ENCODE measurements around the gene ABAT. TPM values are rescaled to one million over a fixed set of nuclear protein-coding genes. Genes with fewer than 3 reads are reported as not detected.
"Not testable (repeated sequence)": the region's sequence is repeated elsewhere in the genome, so short reads cannot be mapped to it uniquely, and the experiment has no call there.

The ABAT gene
- total RNA-seq, 4 donors from 2014 or later: 2.0 to 8.5 (median 5.9) TPM

DNA sequence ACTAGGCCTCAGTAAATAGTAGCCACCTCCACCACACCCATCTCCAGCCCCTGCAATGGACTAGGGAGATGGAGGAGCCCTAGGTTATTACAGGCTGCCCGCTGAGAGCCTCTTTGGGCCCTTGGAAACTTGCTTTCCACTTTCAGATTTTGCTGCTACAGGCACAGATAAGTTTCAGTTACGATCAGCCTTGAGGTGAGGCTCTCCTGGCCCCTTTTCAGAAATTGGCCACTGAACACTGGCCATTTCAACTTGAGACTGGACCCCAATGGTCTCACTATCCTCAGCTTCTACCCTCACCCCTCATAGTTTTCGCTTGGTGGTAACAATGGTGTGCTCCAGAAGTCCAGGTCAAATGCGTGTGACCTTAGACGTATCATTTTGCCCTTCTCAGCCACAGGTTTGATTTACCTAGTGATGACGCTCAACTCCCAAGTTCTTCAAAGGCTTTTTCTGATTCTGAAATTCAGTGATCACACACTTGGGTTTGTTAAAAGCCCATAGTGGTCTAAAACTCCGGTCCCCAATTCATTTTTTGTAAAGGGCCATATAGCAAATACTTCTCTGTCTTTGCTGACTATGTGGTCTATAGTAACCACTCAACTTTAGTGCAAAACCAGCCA, 124.2 kb downstream of the ABAT start:
- Histone ChIP-seq H3K4me3 (peak overlapping the region; percentile 61), H3K27ac (peak overlapping the region; percentile 83), H3K9me3 (no peaks in the 10 kb centered on the region), H3K4me1 (peaks cover 37% of the 10 kb centered on the region), H3K36me3 (peaks cover 20% of the 10 kb centered on the region), H3K27me3 (no peaks in the 10 kb centered on the region)
- DNase-seq (ENCODE audit: low spot score in 2 of 2): no peak
- 60% methylated on average over 7 of the region's 7 CpGs for WGBS
- TF ChIP-seq POLR2AphosphoS5 (IDR thresholded peaks at IDR 0.05) (no peak), EP300 (IDR thresholded peaks at IDR 0.05) (no peak), POLR2A (IDR thresholded peaks at IDR 0.05) (no peak), CTCF (IDR thresholded peaks at IDR 0.05) (no peak)

DNA sequence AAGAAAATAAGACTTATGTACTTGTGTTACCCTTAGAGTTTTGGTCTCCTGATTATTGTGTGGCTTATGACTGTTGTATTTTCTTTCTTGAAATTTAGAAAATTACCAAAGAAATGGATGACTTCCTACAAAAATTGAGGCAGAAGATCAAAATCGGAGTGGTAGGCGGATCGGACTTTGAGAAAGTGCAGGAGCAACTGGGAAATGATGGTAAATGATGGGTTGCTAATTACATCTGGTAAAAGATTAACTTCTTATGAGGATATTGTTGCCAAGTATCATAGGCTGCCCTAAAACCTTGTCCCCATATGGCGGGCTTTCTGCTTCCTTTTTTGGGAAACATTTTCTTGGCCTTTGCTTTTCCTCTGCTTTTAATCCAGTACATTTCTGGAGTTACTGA, 127.3 kb downstream of the ABAT start:
- no peak for DNase-seq (ENCODE audit: low spot score in 2 of 2)
- WGBS: 81% methylated on average over 4 of the region's 4 CpGs
- TF ChIP-seq EP300 (IDR thresholded peaks at IDR 0.05): no peak
- TF ChIP-seq POLR2A (IDR thresholded peaks at IDR 0.05): no peak
- TF ChIP-seq POLR2AphosphoS5 (IDR thresholded peaks at IDR 0.05): no peak
- TF ChIP-seq CTCF (IDR thresholded peaks at IDR 0.05): no peak
- Histone ChIP-seq H3K4me3 (no peak overlapping the region), H3K27ac (no peak overlapping the region), H3K36me3 (peaks cover 48% of the 10 kb centered on the region), H3K9me3 (no peaks in the 10 kb centered on the region), H3K27me3 (no peaks in the 10 kb centered on the region), H3K4me1 (peaks cover 26% of the 10 kb centered on the region)

DNA sequence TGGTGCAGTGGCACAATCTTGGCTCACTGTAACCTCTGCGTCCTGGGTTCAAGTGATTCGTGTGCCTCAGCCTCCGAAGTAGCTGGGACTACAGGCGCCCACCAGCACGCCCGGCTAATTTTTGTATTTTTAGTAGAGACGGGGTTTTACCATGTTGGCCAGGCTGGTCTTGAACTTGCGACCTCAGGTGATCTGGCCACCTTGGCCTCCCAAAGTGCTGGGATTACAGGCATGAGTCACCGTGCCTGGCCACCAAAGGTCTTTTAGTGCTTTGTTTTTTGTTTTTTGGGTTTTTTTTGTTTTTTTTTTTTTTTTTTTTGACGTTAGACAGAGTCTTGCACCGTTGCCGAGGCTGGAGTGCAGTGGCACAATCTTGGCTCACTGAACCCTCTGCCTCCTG, 129.3 kb downstream of the ABAT start:
- not testable (repeated sequence) for H3K27ac ChIP-seq; DNase-seq (ENCODE audit: low spot score in 2 of 2); H3K4me3 ChIP-seq; H3K9me3 ChIP-seq; H3K27me3 ChIP-seq
- H3K36me3 ChIP-seq: peaks cover 69% of the 10 kb centered on the region
- 89% methylated on average over 12 of the region's 12 CpGs for WGBS
- peaks cover 15% of the 10 kb centered on the region for H3K4me1 ChIP-seq

- Histone ChIP-seq H3K27me3 (no peaks in the 10 kb centered on the region), H3K36me3 (peaks cover 74% of the 10 kb centered on the region), H3K4me3 (no peak overlapping the region), H3K27ac (no peak overlapping the region), H3K4me1 (peaks cover 10% of the 10 kb centered on the region), H3K9me3 (no peaks in the 10 kb centered on the region)
- TF ChIP-seq CTCF (IDR thresholded peaks at IDR 0.05) (no peak), EP300 (IDR thresholded peaks at IDR 0.05) (no peak), POLR2A (IDR thresholded peaks at IDR 0.05) (no peak), POLR2AphosphoS5 (IDR thresholded peaks at IDR 0.05) (no peak)
- DNase-seq (ENCODE audit: low spot score in 2 of 2): no peak
- WGBS: 87% methylated on average over 6 of the region's 6 CpGs
These were observed 129.9 kb downstream of the ABAT start for GRCh38 chr16:8804313-8804712.

GRCh38 chr16:8806272-8806983, 132.0 kb downstream of the ABAT start:
- H3K27me3 ChIP-seq: no peaks in the 10 kb centered on the region
- no peak for DNase-seq (ENCODE audit: low spot score in 2 of 2)
- TF ChIP-seq EP300 (IDR thresholded peaks at IDR 0.05) (no peak), POLR2AphosphoS5 (IDR thresholded peaks at IDR 0.05) (no peak), CTCF (IDR thresholded peaks at IDR 0.05) (no peak), POLR2A (IDR thresholded peaks at IDR 0.05) (no peak)
- H3K36me3 ChIP-seq: peaks cover 95% of the 10 kb centered on the region
- no peaks in the 10 kb centered on the region for H3K4me1 ChIP-seq
- H3K27ac ChIP-seq: no peak overlapping the region
- no peak overlapping the region for H3K4me3 ChIP-seq
- 90% methylated on average over 13 of the region's 13 CpGs for WGBS
- H3K9me3 ChIP-seq: no peaks in the 10 kb centered on the region
